OCI-LY1 (cell line): Measurements from ENCODE around the gene ATG2A.

Experiments used
- H2AFZ ChIP-seq: fragments of 200-600 bp; sonication (generic), shearing (Covaris generic); 2 replicates; pipeline ENCODE4 v1.6.0; 2014; ENCODE audit warnings: antibody characterized with exemption, mild to moderate bottlenecking, low read length
- H3F3A ChIP-seq: fragments of 200-600 bp; sonication (generic), shearing (Covaris generic); 2 replicates; pipeline ENCODE4 v1.6.0; 2014; ENCODE audit warnings: mild to moderate bottlenecking, antibody characterized with exemption, low read length, moderate library complexity; ENCODE audit not compliant: insufficient read depth
- H3K27ac ChIP-seq: fragments of 200-600 bp; sonication (generic); 2 replicates; pipeline ENCODE4 v1.5.1; 2014; ENCODE audit warnings: low read length, mixed run types, mild to moderate bottlenecking, low read depth; ENCODE audit not compliant: poor library complexity, severe bottlenecking
- H3K27me3 ChIP-seq: fragments of 200-600 bp; sonication (generic); 2 replicates; pipeline ENCODE4 v1.6.0; 2014; ENCODE audit warnings: antibody characterized with exemption, mild to moderate bottlenecking, low read length, moderate library complexity; ENCODE audit not compliant: insufficient read depth
- H3K36me3 ChIP-seq: fragments of 200-600 bp; sonication (generic); 2 replicates; pipeline ENCODE4 v1.6.1; 2014; ENCODE audit warnings: mild to moderate bottlenecking, antibody characterized with exemption, low read length, moderate library complexity, mixed read lengths; ENCODE audit not compliant: insufficient read depth
- H3K4me1 ChIP-seq: fragments of 200-600 bp; sonication (generic); 2 replicates; pipeline ENCODE4 v1.5.1; 2014; ENCODE audit warnings: mild to moderate bottlenecking, low read length, moderate library complexity; ENCODE audit not compliant: insufficient read depth, severe bottlenecking
- H3K4me2 ChIP-seq: fragments of 200-600 bp; sonication (generic), shearing (Covaris generic); 2 replicates; pipeline ENCODE4 v1.6.1; 2014; ENCODE audit warnings: low read length
- H3K4me3 ChIP-seq: fragments of 200-600 bp; sonication (generic); 2 replicates; pipeline ENCODE4 v1.5.1; 2014; ENCODE audit warnings: low read length, low read depth, mild to moderate bottlenecking, mixed read lengths; ENCODE audit not compliant: poor library complexity, severe bottlenecking
- H3K79me2 ChIP-seq: fragments of 200-600 bp; shearing (Covaris generic); 2 replicates; pipeline ENCODE4 v1.6.1; 2016; ENCODE audit warnings: mixed run types, low read length, mixed read lengths; ENCODE audit not compliant: insufficient read depth
- H3K9ac ChIP-seq: fragments of 200-600 bp; sonication (generic), shearing (Covaris generic); 2 replicates; pipeline ENCODE4 v1.6.1; 2014; ENCODE audit warnings: mild to moderate bottlenecking, low read length, mixed read lengths
- H3K9me2 ChIP-seq: fragments of 200-600 bp; sonication (generic), shearing (Covaris generic); 2 replicates; pipeline ENCODE4 v1.6.1; 2014; ENCODE audit warnings: low read depth, mild to moderate bottlenecking, low read length, mixed read lengths
- H3K9me3 ChIP-seq: fragments of 200-600 bp; shearing (Covaris generic); 2 replicates; pipeline ENCODE4 v1.6.1; 2014; ENCODE audit warnings: low read length, mixed read lengths
- H4K20me1 ChIP-seq: fragments of 200-600 bp; sonication (generic), shearing (Covaris generic); 2 replicates; pipeline ENCODE4 v1.6.0; 2016; ENCODE audit warnings: mild to moderate bottlenecking, low read length; ENCODE audit not compliant: insufficient read depth
- CTCF ChIP-seq: fragments of 200-600 bp; sonication (generic), shearing (Covaris generic); IDR thresholded peaks from 2 replicates; pipeline ENCODE4 v1.5.1; 2017; ENCODE audit warnings: mild to moderate bottlenecking, antibody characterized with exemption, low read length, moderate library complexity, mixed read lengths
- EZH2 ChIP-seq: fragments of 200-600 bp; sonication (generic), shearing (Covaris generic); IDR thresholded peaks from 2 replicates; pipeline ENCODE4 v1.8.0; 2017; ENCODE audit warnings: borderline replicate concordance, mixed run types, mild to moderate bottlenecking, antibody characterized with exemption, low read length, moderate library complexity, mixed read lengths

ATG2A gene

DNA sequence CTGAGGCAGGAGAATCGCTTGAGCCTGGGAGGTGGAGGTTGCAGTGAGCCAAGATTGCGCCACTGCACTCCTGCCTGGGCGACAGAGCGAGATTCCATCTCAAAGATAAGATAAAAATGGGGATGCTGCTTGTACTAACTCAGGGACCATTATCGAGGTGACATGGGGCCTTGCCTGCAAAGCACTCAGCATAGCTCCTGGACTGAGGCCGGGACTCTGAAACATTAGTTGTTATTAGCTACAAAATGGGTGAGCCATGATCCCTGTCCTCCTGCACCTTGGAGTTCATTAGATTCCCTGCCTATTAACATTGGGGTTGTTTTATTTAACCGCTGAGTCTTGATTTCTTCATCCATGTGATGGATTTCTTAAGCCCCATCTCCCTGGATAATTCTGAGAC lies 12.6 kb upstream of the ATG2A start:
- Histone ChIP-seq H3K4me1 (peaks cover 14% of the 10 kb centered on the region), H4K20me1 (no peaks in the 10 kb centered on the region), H3F3A (no peaks in the 10 kb centered on the region), H3K79me2 (no peaks in the 10 kb centered on the region), H3K9me2 (no peaks in the 10 kb centered on the region), H2AFZ (no peak overlapping the region), H3K27me3 (no peaks in the 10 kb centered on the region), H3K9ac (no peak overlapping the region), H3K27ac (no peak overlapping the region), H3K4me3 (no peak overlapping the region), H3K36me3 (peaks cover 33% of the 10 kb centered on the region), H3K4me2 (no peak overlapping the region), H3K9me3 (no peaks in the 10 kb centered on the region)
- no peak for TF ChIP-seq CTCF
- TF ChIP-seq EZH2: no peak

DNA sequence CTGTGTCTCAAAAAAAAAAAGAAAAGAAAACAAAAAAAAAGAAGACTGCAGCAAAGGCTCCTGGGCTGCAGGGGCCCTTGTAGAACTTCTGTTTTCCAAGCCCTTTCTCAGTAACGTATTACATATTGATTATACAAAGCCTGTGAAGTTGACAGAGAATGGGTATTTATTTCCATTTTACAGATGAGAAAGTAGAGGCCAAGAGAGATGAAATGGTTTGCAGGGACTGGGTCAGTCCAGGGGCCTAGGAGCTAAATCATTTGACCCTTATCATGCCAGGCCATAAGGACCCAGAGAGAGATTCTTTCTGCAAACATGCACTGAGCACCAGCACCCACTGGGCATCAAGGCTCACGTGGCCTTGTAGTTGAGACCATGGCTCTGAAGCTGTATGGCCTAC lies 11.9 kb upstream of the ATG2A start:
- no peak overlapping the region for H3K4me2 ChIP-seq
- no peaks in the 10 kb centered on the region for H3K9me3 ChIP-seq
- no peak overlapping the region for H3K9ac ChIP-seq
- H2AFZ ChIP-seq: no peak overlapping the region
- no peaks in the 10 kb centered on the region for H4K20me1 ChIP-seq
- no peaks in the 10 kb centered on the region for H3K9me2 ChIP-seq
- peaks cover 33% of the 10 kb centered on the region for H3K36me3 ChIP-seq
- peaks cover 19% of the 10 kb centered on the region for H3K4me1 ChIP-seq
- no peaks in the 10 kb centered on the region for H3K27me3 ChIP-seq
- H3K27ac ChIP-seq: no peak overlapping the region
- H3F3A ChIP-seq: no peaks in the 10 kb centered on the region
- H3K79me2 ChIP-seq: no peaks in the 10 kb centered on the region
- no peak for TF ChIP-seq CTCF
- no peak for TF ChIP-seq EZH2
- H3K4me3 ChIP-seq: no peak overlapping the region

DNA sequence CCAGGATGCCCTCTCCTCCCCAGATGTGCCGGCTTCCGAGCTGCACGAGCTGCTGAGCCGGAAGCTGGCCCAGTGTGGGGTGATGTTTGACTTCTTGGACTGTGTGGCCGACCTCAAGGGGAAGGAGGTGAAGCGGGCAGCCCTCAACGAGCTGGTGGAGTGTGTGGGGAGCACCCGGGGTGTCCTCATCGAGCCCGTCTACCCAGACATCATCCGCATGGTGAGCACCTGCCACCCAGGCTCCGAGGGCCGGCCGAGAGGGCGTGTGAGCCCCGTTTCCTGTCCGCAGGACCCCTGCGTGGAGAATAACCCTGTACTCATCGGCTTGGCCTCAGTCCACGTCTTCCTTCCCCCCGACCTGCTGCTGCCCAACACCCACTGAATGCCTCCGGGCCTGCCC lies 9.7 kb upstream of the ATG2A start:
- peaks cover 24% of the 10 kb centered on the region for H3K4me1 ChIP-seq
- H3K9me2 ChIP-seq: no peaks in the 10 kb centered on the region
- H3K4me3 ChIP-seq: no peak overlapping the region
- no peaks in the 10 kb centered on the region for H3K27me3 ChIP-seq
- no peak overlapping the region for H3K4me2 ChIP-seq
- H4K20me1 ChIP-seq: no peaks in the 10 kb centered on the region
- H3K27ac ChIP-seq: no peak overlapping the region
- no peaks in the 10 kb centered on the region for H3F3A ChIP-seq
- H3K36me3 ChIP-seq: peaks cover 17% of the 10 kb centered on the region
- no peak overlapping the region for H2AFZ ChIP-seq
- no peaks in the 10 kb centered on the region for H3K9me3 ChIP-seq
- TF ChIP-seq EZH2 (no peak), CTCF (no peak)
- no peak overlapping the region for H3K9ac ChIP-seq
- no peaks in the 10 kb centered on the region for H3K79me2 ChIP-seq
